T-helper 22 cell (primary cell): ENCODE measurements around the gene SYT3.
"Not testable (repeated sequence)": the region's sequence is repeated elsewhere in the genome, so short reads cannot be mapped to it uniquely, and the experiment has no call there.

Experiments used
- DNase-seq: peaks from one replicate; pipeline ENCODE4 v3.0.0-alpha.2; 2020; ENCODE audit warnings: low read depth

SYT3 gene

DNA sequence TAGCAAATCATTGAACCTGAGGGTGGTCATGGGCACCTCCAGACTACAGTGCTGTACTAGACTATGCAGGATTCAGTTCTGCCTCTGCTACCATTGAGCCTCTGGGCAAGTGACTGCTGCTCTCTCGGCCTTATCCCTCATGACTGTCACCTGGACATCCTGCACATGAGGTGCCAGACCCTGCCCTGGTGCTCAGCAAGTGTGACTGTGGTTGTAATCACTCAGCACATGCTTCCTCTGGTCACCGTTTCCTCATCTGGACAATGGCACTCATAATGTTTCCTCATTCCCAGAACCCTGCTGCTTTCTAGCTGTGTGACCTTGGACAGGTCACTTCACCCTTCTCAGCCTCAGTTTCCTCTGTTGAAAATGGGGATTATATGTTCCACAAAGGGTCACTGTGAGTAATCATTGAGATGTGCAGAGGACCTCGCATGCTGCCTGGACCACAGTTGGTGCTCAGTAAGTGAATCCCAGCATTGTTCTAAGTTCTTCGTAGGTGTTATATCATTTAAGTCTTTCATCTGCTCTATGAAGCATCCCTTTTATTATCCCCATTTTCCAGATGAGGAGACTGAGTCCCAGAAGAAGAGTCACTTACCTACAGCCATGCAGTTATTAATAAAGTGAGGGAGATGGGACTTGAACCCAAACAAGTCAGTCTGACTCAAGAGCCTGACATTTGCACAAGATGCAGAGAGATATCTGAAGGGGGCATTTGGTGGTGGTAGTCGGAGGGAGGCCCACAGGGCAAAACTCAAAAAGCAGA is 3.2 kb downstream of the SYT3 start:
- DNase-seq = no peak

- no peak for DNase-seq
These were observed 5.7 kb downstream of the SYT3 start for GRCh38 chr19:50633973-50634372.

GRCh38 chr19:50633359-50633758 is 6.3 kb downstream of the SYT3 start:
- DNase-seq = no peak

- no peak for DNase-seq
These were observed 7.4 kb downstream of the SYT3 start for GRCh38 chr19:50632151-50632835.

DNA sequence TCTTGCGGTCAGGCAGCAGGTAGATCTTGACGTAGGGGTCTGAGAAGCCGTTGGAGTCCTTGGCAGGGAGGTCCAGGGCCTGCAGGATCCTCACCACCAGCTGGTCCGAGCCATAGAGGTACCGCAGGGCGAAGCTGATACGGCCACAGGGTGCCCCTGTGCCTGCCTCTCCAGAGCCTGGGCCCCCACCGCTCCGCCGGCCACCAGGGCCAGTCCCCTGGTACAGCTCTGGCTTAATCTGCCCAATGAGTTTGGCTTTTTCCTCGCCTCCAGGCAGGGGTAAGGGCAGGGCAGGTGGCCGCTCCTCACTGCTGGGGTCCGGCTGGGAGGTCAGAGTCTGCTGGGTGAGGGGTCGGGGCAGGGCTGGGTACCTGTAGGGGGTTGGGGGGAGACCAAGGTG is 9.9 kb downstream of the SYT3 start:
- DNase-seq = no peak

DNA sequence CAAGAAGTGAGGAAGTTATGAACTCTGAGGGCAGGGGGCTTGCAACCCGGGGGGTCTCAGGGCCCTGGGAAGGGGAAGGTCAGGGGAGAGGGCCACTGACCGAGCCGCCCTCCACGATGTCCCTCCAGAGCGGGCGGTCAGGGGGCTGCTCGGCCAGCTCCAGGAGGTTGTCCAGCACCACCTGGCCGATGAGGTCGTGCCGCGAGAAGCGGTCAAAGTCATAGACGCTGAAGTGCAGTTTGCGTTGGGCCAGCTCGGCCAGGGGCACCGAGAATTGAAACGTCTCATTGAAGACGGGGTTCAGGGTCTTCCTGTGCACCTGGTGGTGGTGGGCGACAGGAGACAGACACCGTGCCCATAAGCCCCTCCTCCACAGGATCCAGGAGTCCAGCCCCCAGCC is 10.5 kb downstream of the SYT3 start:
- no peak for DNase-seq

GRCh38 chr19:50628551-50628950 is 11.1 kb downstream of the SYT3 start:
- DNase-seq = no peak

DNA sequence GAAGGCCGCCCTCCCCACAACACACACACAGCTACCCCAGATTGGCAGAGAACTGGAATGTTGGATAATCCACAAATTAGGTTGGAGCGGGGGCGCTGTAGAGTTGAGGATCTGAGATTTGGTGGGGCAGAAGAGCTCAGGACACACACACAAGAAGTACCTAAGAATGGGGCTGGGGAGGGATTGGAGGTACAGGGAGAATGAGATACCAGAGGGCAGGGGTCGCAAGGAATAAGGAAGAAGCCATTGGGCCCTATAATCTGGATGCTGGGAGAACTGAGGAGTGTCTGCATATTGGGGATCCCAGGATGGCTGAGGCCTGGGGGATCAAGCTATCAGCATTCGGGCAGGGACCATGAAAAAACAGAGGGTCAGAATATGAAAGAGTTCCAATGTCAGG is 11.5 kb downstream of the SYT3 start:
- DNase-seq = no peak

DNA sequence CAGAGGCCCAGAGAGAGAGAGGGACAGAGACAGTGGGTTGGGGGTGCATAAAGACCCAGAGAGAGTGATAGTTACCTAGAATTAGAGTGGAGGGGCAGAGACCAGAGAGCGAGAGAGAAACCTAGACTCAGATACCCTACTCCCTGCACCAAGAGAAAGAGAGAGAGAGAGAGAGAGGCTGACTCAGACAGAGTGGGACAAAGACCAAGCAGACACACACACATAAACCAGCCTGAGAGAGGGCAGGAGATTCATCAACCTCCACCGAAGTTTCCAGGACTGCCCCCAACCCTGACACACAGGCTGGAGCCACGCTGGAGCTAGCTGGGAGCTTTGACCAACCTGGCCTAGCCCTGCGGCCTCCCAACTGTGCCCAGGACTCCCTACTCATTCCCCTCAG is 12.9 kb downstream of the SYT3 start:
- no peak for DNase-seq

GRCh38 chr19:50626011-50626410 is 13.7 kb downstream of the SYT3 start:
- no peak for DNase-seq

GRCh38 chr19:50624949-50625600 is 14.6 kb downstream of the SYT3 start:
- DNase-seq = no peak

- DNase-seq = not testable (repeated sequence)
These were observed 19.2 kb downstream of the SYT3 start for GRCh38 chr19:50620394-50620906.

DNA sequence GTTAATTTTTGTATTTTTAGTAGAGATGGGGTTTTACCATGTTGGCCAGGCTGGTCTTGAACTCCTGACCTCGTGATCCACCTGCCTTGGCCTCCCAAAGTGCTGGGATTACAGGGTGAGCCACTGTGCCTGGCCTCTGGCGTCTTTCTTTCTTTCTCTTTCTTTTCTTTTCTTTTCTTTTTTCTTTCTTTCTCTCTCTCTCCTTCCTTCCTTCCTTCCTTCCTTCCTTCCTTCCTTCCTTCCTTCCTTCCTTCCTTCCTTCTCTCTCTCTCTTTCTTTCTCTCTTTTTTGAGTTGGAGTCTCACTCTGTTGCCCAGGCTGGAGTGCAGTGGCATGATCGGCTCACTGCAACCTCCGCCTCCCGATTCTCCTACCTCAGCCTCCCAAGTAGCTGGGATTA is 20.5 kb downstream of the SYT3 start:
- DNase-seq = not testable (repeated sequence)

- DNase-seq = not testable (repeated sequence)
These were observed 21.3 kb downstream of the SYT3 start for GRCh38 chr19:50618379-50618778.

- DNase-seq = not testable (repeated sequence)
These were observed 26.9 kb downstream of the SYT3 start for GRCh38 chr19:50612504-50613404.

- DNase-seq = peak; percentile 25
These were observed 31.6 kb downstream of the SYT3 start for GRCh38 chr19:50607874-50608785.

- DNase-seq = no peak
These were observed 32.3 kb downstream of the SYT3 start for GRCh38 chr19:50607388-50607787.

GRCh38 chr19:50606059-50606836 is 33.4 kb downstream of the SYT3 start:
- not testable (repeated sequence) for DNase-seq

GRCh38 chr19:50604264-50605073 is 35.2 kb downstream of the SYT3 start:
- not testable (repeated sequence) for DNase-seq
